Testis (tissue), 2 donors: ENCODE data around the gene PLK5.

Experiments
- POLR2A ChIP-seq: fragments of 450-650 bp; IDR thresholded peaks from one replicate; pipeline ENCODE4 v1.6.1; 2017; ENCODE audit warnings: antibody characterized with exemption, mild to moderate bottlenecking, moderate library complexity
- TF ChIP-seq, protein P1 (sequence below), 3 experiments: fragments of 450-650 bp in 2 of 3; fragments of 200-600 bp in 1 of 3; sonication (generic) in 1 of 3; IDR thresholded peaks; one replicate each; pipeline ENCODE4 v1.5.1; 2016 to 2019; ENCODE audit warnings: antibody characterized with exemption in 3 of 3, mild to moderate bottlenecking in 2 of 3, moderate library complexity in 1 of 3

DNA sequence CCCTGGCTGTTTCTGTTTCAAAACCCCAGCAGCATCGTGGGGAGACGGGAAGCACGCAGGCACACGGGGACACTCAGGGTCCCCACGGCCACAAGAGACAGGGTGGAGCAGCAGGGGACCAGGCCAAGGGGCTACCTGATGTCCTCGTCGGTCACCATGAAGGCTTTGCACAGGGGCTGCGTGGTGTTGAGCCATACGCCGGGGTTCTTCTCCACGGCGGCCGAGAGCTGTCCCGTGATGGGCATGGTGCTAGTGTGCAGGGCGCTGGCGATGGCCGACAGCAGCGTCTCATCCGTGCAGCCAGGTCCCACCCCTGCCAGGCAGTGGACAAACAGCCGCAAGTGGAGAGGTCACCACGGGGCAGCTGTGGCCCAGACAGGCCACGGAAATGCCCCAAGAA lies 57.1 kb downstream of the PLK5 start:
- TF ChIP-seq, protein P1, sequence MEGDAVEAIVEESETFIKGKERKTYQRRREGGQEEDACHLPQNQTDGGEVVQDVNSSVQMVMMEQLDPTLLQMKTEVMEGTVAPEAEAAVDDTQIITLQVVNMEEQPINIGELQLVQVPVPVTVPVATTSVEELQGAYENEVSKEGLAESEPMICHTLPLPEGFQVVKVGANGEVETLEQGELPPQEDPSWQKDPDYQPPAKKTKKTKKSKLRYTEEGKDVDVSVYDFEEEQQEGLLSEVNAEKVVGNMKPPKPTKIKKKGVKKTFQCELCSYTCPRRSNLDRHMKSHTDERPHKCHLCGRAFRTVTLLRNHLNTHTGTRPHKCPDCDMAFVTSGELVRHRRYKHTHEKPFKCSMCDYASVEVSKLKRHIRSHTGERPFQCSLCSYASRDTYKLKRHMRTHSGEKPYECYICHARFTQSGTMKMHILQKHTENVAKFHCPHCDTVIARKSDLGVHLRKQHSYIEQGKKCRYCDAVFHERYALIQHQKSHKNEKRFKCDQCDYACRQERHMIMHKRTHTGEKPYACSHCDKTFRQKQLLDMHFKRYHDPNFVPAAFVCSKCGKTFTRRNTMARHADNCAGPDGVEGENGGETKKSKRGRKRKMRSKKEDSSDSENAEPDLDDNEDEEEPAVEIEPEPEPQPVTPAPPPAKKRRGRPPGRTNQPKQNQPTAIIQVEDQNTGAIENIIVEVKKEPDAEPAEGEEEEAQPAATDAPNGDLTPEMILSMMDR (IDR thresholded peaks at IDR 0.05): no peak
- TF ChIP-seq POLR2A: no peak
